ENCODE measurements around the gene ZNF219. TPM values are rescaled to one million over a fixed set of nuclear protein-coding genes. Genes with fewer than 3 reads are reported as not detected.

The ZNF219 gene
- total RNA-seq, 1 experiment from 2014 or later, result 6.0 TPM

DNA sequence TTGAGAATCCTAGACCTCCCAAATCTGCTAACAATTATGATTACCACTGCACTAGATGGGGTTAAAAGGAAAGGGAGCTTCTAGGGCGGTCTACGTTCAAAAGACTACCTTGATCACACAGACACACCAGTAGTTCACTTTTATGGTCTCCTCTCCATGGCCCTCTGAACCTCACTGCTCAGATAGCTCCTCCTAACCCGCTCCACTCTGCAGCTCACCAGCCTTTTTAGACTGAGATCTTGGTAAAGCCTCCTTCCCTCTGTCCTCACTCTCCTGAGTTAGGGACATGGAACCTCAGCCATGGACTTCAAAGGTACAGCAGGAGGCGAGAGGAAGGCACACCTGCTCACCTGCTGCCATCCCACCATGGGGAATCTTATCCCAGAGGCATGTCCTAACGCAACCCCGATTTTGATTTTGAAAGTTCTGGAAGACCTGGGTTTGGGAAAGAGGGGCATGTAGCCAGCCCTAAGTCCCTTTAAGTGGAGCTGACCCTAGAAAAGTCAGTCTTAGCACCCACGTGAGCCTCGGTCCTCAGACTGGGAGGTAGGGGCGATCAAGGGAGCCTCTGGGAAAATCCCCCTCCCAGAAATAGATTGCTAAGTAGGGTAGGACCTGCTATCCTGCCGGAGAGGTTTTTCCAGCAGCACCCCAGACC, 1.3 kb downstream of the ZNF219 start:
- Histone ChIP-seq H3K9ac (ENCODE audit: low read length) (no peak overlapping the region), H2AFZ (ENCODE audit: low read length) (no peak overlapping the region), H3K36me3 (ENCODE audit: low read depth, low read length) (no peaks in the 10 kb centered on the region), H3K4me2 (ENCODE audit: low read length) (no peak overlapping the region), H3K9me3 (ENCODE audit: low read length) (no peaks in the 10 kb centered on the region), H3K27ac (ENCODE audit: low read length) (no peak overlapping the region), H3K79me2 (ENCODE audit: low read length) (no peaks in the 10 kb centered on the region), H3F3A (ENCODE audit: low read length, unreplicated experiment) (no peaks in the 10 kb centered on the region), H3K4me1 (ENCODE audit: insufficient read depth, low read length) (peaks cover 16% of the 10 kb centered on the region), H3K9me2 (replicated peaks; ENCODE audit: low read length) (no peaks in the 10 kb centered on the region), H3K4me3 (ENCODE audit: low read length) (no peak overlapping the region), H4K20me1 (ENCODE audit: low read length) (no peaks in the 10 kb centered on the region), H3K27me3 (ENCODE audit: low read length) (no peaks in the 10 kb centered on the region)
- POLR2A ChIA-PET (ENCODE audit: unreplicated experiment), result no interaction called here
- DNase-seq (no peak), ATAC-seq (no peak)
- intact Hi-C loops (cut with micrococcal nuclease), result no loop called here
- no TSS peak for BruUV-seq (replicated peaks)
- CTCF ChIA-PET, result interaction anchor here (0.6 kb wide), 2 partner anchors 29 to 415 kb away, joined by 3 to 4 read pairs; no protein-coding TSS in a partner anchor
- TF ChIP-seq CTCF (conservative IDR thresholded peaks at IDR 0.05; ENCODE audit: low read depth, low read length) (no peak), EZH2phosphoT487 (IDR thresholded peaks at IDR 0.05; ENCODE audit: borderline replicate concordance, low read length) (no peak), EZH2 (IDR thresholded peaks at IDR 0.05; ENCODE audit: low read length, unreplicated experiment) (no peak)

DNA sequence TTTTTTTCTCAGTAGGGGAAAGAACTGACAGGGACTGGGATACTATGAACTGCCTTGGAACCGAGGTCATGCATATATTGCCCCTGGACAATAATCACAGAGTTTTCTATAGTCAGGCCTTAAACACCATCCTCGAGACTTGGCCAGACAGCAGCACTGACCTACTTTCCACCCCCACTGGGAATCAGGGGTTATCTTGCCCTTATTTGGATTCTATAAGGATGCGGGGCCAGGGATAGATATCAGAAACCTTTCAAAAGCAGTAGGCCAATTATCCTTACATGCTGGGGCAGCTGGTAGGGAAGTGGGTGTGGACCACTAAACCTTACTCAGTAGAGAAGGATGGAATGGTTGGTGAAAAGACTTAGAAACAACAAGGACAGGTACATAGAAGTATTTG, 2.0 kb downstream of the ZNF219 start:
- no peak overlapping the region for H3K27ac ChIP-seq (ENCODE audit: low read length)
- H3F3A ChIP-seq (ENCODE audit: low read length, unreplicated experiment), result no peaks in the 10 kb centered on the region
- no peaks in the 10 kb centered on the region for H3K36me3 ChIP-seq (ENCODE audit: low read depth, low read length)
- H3K9me3 ChIP-seq (ENCODE audit: low read length), result no peaks in the 10 kb centered on the region
- peaks cover 11% of the 10 kb centered on the region for H3K4me1 ChIP-seq (ENCODE audit: insufficient read depth, low read length)
- no peaks in the 10 kb centered on the region for H4K20me1 ChIP-seq (ENCODE audit: low read length)
- POLR2A ChIA-PET (ENCODE audit: unreplicated experiment), result no interaction called here
- H3K4me3 ChIP-seq (ENCODE audit: low read length), result no peak overlapping the region
- H2AFZ ChIP-seq (ENCODE audit: low read length), result no peak overlapping the region
- no peak for TF ChIP-seq CTCF (conservative IDR thresholded peaks at IDR 0.05; ENCODE audit: low read depth, low read length)
- TF ChIP-seq EZH2 (IDR thresholded peaks at IDR 0.05; ENCODE audit: low read length, unreplicated experiment), result no peak
- TF ChIP-seq EZH2phosphoT487 (IDR thresholded peaks at IDR 0.05; ENCODE audit: borderline replicate concordance, low read length), result no peak
- no peak for DNase-seq
- H3K9ac ChIP-seq (ENCODE audit: low read length), result no peak overlapping the region
- no peaks in the 10 kb centered on the region for H3K9me2 ChIP-seq (replicated peaks; ENCODE audit: low read length)
- TSS peak; percentile 30 for BruUV-seq (replicated peaks)
- intact Hi-C loops (cut with micrococcal nuclease), result no loop called here
- CTCF ChIA-PET, result no interaction called here
- H3K79me2 ChIP-seq (ENCODE audit: low read length), result no peaks in the 10 kb centered on the region
- H3K4me2 ChIP-seq (ENCODE audit: low read length), result no peak overlapping the region
- H3K27me3 ChIP-seq (ENCODE audit: low read length), result no peaks in the 10 kb centered on the region
- no peak for ATAC-seq

DNA sequence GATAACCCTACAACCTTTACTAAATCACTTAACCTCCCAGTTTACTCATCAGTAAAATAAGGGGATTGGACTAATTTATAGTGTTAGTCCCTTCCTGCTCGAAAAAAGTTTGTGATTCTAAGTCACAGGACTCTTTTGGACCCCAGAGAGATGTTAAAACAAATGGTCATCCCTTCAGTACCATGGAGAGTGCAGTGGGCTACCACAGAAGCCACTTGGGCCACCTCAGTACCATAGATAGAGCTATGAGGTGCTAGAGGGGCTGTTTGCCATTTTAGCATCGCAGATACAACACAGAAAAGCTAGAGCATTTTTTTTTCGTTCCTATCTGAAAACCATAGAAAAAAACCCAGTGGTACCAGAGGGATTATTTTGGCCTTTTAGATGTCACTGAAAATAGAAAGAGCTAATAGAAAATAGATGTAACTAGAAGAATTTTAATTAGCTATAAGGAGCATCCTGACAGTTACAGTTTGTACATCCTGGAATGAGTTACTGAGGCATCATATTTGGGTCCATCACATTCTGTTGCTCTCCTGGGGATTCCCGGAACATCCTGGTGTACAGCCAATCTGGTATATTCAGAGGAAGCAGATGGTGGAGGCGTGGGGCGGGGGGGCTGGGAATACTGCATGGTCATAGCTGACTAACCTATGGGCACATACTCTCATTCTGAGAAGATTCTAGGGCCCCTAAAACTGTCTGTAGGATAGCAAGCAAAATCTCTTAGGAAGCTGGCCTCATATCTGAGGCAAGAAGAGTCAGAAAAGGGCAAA, 2.8 kb downstream of the ZNF219 start:
- CTCF ChIA-PET, result interaction anchor here (0.5 to 1.0 kb wide), 3 partner anchors 8 to 247 kb away, joined by 3 read pairs; no protein-coding TSS in a partner anchor
- intact Hi-C loops (cut with micrococcal nuclease), result no loop called here

More for the DNA sequence above, 2.8 kb downstream of the ZNF219 start:
- Histone ChIP-seq H3K36me3 (ENCODE audit: low read depth, low read length) (no peaks in the 10 kb centered on the region), H3K27ac (ENCODE audit: low read length) (no peak overlapping the region), H3K9ac (ENCODE audit: low read length) (no peak overlapping the region), H2AFZ (ENCODE audit: low read length) (no peak overlapping the region), H3K9me2 (replicated peaks; ENCODE audit: low read length) (no peaks in the 10 kb centered on the region), H3F3A (ENCODE audit: low read length, unreplicated experiment) (no peaks in the 10 kb centered on the region), H3K27me3 (ENCODE audit: low read length) (no peaks in the 10 kb centered on the region), H3K4me2 (ENCODE audit: low read length) (no peak overlapping the region), H3K4me1 (ENCODE audit: insufficient read depth, low read length) (peaks cover 11% of the 10 kb centered on the region), H3K79me2 (ENCODE audit: low read length) (no peaks in the 10 kb centered on the region), H3K9me3 (ENCODE audit: low read length) (no peaks in the 10 kb centered on the region), H3K4me3 (ENCODE audit: low read length) (no peak overlapping the region), H4K20me1 (ENCODE audit: low read length) (no peaks in the 10 kb centered on the region)
- DNase-seq, result no peak
- TSS peak; percentile 16 for BruUV-seq (replicated peaks)
- no peak for TF ChIP-seq EZH2phosphoT487 (IDR thresholded peaks at IDR 0.05; ENCODE audit: borderline replicate concordance, low read length)
- no peak for TF ChIP-seq EZH2 (IDR thresholded peaks at IDR 0.05; ENCODE audit: low read length, unreplicated experiment)
- no peak for TF ChIP-seq CTCF (conservative IDR thresholded peaks at IDR 0.05; ENCODE audit: low read depth, low read length)
- ATAC-seq, result no peak
- POLR2A ChIA-PET (ENCODE audit: unreplicated experiment), result interaction anchor here (0.7 kb wide), 1 partner anchor 16 kb away, joined by 5 read pairs; no protein-coding TSS in a partner anchor
